Chondrocyte (in vitro differentiated cells): ENCODE results near the gene RNF144A. TPM values are rescaled to one million over a fixed set of nuclear protein-coding genes. Genes with fewer than 3 reads are reported as not detected.
"Not testable (repeated sequence)": the region's sequence is repeated elsewhere in the genome, so short reads cannot be mapped to it uniquely, and the experiment has no call there.

ENCODE experiments used
- DNase-seq: peaks from one replicate; pipeline ENCODE4 v3.0.0; 2021; ENCODE audit warnings: mixed read lengths, low spot score
- H3K27ac Mint-ChIP-seq: one replicate; pipeline ENCODE4 v1.8.0; 2021; ENCODE audit warnings: mild to moderate bottlenecking, moderate library complexity, mixed read lengths; ENCODE audit not compliant: unreplicated experiment
- H3K27me3 Mint-ChIP-seq: 2 replicates; pipeline ENCODE4 v1.8.0; 2021; ENCODE audit warnings: low read depth, mixed read lengths
- H3K36me3 Mint-ChIP-seq: 2 replicates; pipeline ENCODE4 v1.8.0; 2021; ENCODE audit warnings: low read depth, mixed read lengths
- H3K4me1 Mint-ChIP-seq: 2 replicates; pipeline ENCODE4 v1.8.0; 2021; ENCODE audit warnings: low read depth, mild to moderate bottlenecking, mixed read lengths
- H3K4me3 Mint-ChIP-seq: one replicate; pipeline ENCODE4 v1.8.0; 2021; ENCODE audit warnings: mild to moderate bottlenecking, moderate library complexity, mixed read lengths; ENCODE audit not compliant: unreplicated experiment
- H3K9me3 Mint-ChIP-seq: 2 replicates; pipeline ENCODE4 v1.8.0; 2021; ENCODE audit warnings: low read depth, mixed read lengths
- total RNA-seq: library from RNA; stranded (reverse); gene quantifications from 3 replicates; pipeline ENCODE4 v1.2.1, GENCODE V29; 2021
- TF ChIP-seq, protein P1 (sequence below): fragments of 200-600 bp; sonication (generic); IDR thresholded peaks from 2 replicates; pipeline ENCODE4 v1.5.0; 2021; ENCODE audit warnings: antibody characterized with exemption, mild to moderate bottlenecking, moderate library complexity

RNF144A gene
- total RNA-seq, 1 donor from 2014 or later = 10.9 TPM

- H3K36me3 Mint-ChIP-seq = peaks cover 3% of the 10 kb centered on the region
- H3K4me1 Mint-ChIP-seq = peaks cover 24% of the 10 kb centered on the region
- DNase-seq = no peak
- TF ChIP-seq, protein P1, sequence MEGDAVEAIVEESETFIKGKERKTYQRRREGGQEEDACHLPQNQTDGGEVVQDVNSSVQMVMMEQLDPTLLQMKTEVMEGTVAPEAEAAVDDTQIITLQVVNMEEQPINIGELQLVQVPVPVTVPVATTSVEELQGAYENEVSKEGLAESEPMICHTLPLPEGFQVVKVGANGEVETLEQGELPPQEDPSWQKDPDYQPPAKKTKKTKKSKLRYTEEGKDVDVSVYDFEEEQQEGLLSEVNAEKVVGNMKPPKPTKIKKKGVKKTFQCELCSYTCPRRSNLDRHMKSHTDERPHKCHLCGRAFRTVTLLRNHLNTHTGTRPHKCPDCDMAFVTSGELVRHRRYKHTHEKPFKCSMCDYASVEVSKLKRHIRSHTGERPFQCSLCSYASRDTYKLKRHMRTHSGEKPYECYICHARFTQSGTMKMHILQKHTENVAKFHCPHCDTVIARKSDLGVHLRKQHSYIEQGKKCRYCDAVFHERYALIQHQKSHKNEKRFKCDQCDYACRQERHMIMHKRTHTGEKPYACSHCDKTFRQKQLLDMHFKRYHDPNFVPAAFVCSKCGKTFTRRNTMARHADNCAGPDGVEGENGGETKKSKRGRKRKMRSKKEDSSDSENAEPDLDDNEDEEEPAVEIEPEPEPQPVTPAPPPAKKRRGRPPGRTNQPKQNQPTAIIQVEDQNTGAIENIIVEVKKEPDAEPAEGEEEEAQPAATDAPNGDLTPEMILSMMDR = no peak
- H3K9me3 Mint-ChIP-seq = peaks cover 6% of the 10 kb centered on the region
- no peak overlapping the region for H3K27ac Mint-ChIP-seq
- H3K27me3 Mint-ChIP-seq = no peaks in the 10 kb centered on the region
- no peak overlapping the region for H3K4me3 Mint-ChIP-seq
Observed at GRCh38 chr2:6932206-6932605, 15.0 kb downstream of the RNF144A start.

- Mint-ChIP-seq H3K27me3 (no peaks in the 10 kb centered on the region), H3K27ac (no peak overlapping the region), H3K4me1 (peaks cover 24% of the 10 kb centered on the region), H3K9me3 (peaks cover 6% of the 10 kb centered on the region), H3K36me3 (peaks cover 3% of the 10 kb centered on the region), H3K4me3 (no peak overlapping the region)
- TF ChIP-seq, protein P1 = no peak
- DNase-seq = no peak
Observed at GRCh38 chr2:6932828-6933227, 15.6 kb downstream of the RNF144A start.

DNA sequence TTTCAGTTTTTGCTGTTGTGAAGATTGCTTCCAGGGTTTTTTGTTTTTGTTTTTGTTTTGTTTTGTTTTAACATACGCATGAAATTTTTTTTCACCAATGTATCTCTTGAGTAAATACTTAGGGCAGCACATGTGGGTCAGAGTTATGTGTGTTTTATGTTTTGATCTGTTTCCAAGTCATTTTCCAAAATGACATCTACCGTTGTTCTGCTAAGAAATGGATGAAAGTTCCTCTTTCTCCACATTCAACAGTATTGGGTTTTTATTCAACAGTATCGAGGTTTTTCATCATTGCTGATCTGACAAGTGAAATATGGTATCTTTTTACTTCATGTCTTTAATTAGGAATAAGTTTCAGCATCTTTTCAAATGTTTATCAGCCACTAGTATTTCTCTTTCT, 16.7 kb downstream of the RNF144A start:
- TF ChIP-seq, protein P1 = no peak
- Mint-ChIP-seq H3K27ac (no peak overlapping the region), H3K27me3 (no peaks in the 10 kb centered on the region), H3K4me3 (no peak overlapping the region), H3K36me3 (peaks cover 3% of the 10 kb centered on the region), H3K9me3 (peaks cover 6% of the 10 kb centered on the region), H3K4me1 (peaks cover 20% of the 10 kb centered on the region)
- DNase-seq = no peak

DNA sequence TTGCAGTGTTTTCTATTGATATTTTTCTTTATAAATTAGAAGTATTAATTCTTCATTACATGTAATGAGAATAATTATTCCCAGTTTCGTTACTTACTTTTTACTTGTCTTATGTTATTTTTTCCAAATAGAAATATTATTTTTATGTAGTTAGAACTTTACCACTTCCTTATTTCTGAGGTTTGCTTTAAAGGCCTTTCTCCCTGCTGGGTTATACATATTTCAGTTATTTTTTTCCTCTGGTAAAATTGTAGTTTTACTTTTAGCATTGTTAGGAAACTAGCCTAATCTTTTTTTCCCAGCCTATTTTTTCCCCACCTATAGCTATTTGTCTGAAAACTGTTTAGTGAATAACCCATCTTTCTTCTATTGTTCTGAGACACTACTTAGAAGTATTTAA, 17.1 kb downstream of the RNF144A start:
- DNase-seq = no peak
- Mint-ChIP-seq H3K27me3 (no peaks in the 10 kb centered on the region), H3K27ac (no peak overlapping the region), H3K9me3 (peaks cover 6% of the 10 kb centered on the region), H3K36me3 (peaks cover 3% of the 10 kb centered on the region), H3K4me3 (no peak overlapping the region), H3K4me1 (peaks cover 20% of the 10 kb centered on the region)
- TF ChIP-seq, protein P1 = no peak

DNA sequence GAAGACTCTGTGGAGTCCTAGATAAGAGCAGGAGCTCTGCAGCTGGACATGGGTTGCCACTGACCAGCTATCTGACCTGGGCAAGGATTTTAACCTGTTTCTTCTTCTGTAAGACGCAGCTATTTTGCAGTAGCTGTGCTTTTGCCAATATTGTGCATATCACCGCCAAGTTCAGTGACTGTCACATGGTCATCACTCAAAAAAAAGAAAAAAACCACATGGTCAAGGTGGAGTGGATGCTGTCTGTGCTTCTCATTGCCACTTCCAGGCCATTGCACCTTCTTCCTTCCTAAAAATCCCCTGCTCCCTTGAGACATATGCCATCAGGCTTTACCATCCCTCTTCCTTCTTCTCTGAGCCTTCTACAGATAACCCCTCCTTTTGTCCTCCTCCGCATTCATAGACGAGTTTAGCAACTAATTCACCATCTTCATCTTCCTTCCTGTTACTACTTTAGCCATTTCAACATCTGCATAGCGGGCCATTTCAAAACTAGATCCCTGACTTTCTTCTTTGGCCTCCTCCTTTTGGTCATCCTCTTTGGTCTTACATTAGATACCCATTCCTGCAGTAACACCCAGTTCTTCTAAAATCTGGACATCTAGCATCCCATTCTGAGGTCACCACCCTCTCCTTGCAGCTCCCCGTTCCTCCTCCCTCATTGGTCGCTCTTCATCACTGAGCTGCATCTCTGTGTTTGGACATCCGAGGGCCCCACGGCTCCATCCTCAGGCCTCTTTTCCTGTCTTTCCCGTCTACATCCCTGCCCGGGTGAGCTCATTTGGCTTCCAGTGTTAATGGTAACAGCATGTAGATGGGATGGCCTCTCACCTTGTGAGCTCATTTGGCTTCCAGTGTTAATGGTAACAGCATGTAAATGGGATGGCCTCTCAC, 17.8 kb downstream of the RNF144A start:
- no peak for DNase-seq
- Mint-ChIP-seq H3K27ac (no peak overlapping the region), H3K36me3 (peaks cover 3% of the 10 kb centered on the region), H3K27me3 (no peaks in the 10 kb centered on the region), H3K4me1 (peaks cover 13% of the 10 kb centered on the region), H3K4me3 (no peak overlapping the region), H3K9me3 (peaks cover 6% of the 10 kb centered on the region)
- TF ChIP-seq, protein P1 = no peak

DNA sequence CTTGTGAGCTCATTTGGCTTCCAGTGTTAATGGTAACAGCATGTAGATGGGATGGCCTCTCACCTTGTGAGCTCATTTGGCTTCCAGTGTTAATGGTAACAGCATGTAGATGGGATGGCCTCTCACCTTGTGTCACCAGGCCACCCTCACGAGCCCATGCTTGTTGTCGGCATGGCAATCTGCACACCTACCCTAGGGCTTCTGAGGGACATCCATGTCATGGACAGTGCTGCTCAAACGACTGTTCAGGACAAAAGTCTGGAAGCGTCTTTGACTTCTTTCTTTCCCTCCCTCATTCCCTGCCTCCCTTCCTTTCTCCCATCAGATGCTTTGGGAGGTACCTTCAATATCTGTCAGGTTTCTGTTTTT, 18.4 kb downstream of the RNF144A start:
- H3K4me1 Mint-ChIP-seq = peaks cover 15% of the 10 kb centered on the region
- H3K9me3 Mint-ChIP-seq = not testable (repeated sequence)

More for the DNA sequence above, 18.4 kb downstream of the RNF144A start:
- H3K4me3 Mint-ChIP-seq, DNase-seq, H3K27ac Mint-ChIP-seq, H3K27me3 Mint-ChIP-seq, H3K36me3 Mint-ChIP-seq: not testable (repeated sequence)
